Gastrocnemius medialis (tissue), 4 donors: ENCODE results near the gene RGL2.

ENCODE experiments used
- CTCF ChIP-seq, 5 experiments: fragments of 450-650 bp in 3 of 5; fragments of 200-600 bp in 2 of 5; sonication (generic) in 2 of 5; IDR thresholded peaks in 4 of 5; conservative IDR thresholded peaks in 1 of 5; 1 replicate in 4 of 5; 2 replicates in 1 of 5; pipeline ENCODE4 v1.5.1; 2016 to 2019; ENCODE audit warnings: antibody characterized with exemption in 5 of 5, mild to moderate bottlenecking in 3 of 5, moderate library complexity in 3 of 5
- POLR2A ChIP-seq, 2 donors: fragments of 450-650 bp; IDR thresholded peaks; one replicate each; pipeline ENCODE4 v1.6.1; 2017; ENCODE audit warnings: antibody characterized with exemption in 2 of 2, mild to moderate bottlenecking in 2 of 2, moderate library complexity in 2 of 2

GRCh38 chr6:33317419-33317668 lies 18.6 kb upstream of the RGL2 start:
- TF ChIP-seq CTCF (IDR thresholded peaks at IDR 0.05 in 4 of 5, conservative IDR thresholded peaks at IDR 0.05 in 1 of 5) (no peak), POLR2A (IDR thresholded peaks at IDR 0.05) (no peak)
